Pulmonary artery endothelial cell (primary cell): ENCODE measurements around the gene GNAI1. TPM values are rescaled to one million over a fixed set of nuclear protein-coding genes. Genes with fewer than 3 reads are reported as not detected.

Experiments used
- DNase-seq: peaks from one replicate; pipeline ENCODE4 v3.0.0-alpha.2; 2011; ENCODE audit warnings: low read depth, low spot score
- total RNA-seq: library from RNA; depleted of rRNA; stranded (reverse); fragments of >200 nt; gene quantifications from 2 replicates; pipeline ENCODE4 v1.2.3, GENCODE V29; 2014

Gene GNAI1
- total RNA-seq, 1 donor from 2014 or later = 4.2 TPM

DNA sequence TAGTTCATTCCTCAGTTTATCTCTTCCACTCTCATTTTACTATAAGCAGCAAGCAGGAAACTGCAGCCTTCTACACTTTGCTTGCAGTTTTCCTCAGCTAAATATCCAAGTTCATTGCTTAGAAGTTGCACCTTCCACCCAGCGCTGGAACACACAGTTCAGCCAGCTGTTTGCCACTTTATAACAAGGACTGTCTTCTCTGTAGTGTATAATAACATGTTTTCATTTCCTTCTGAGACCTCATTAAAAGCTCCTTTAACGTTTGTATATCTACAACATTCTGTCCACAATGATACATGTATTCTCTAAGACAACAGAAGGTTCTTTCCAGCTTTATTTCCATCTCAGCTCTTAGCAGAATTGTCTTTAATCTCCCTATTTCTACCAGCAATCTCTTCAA lies 74.1 kb downstream of the GNAI1 start:
- DNase-seq = no peak

- DNase-seq = no peak
Observed at GRCh38 chr7:80210400-80210799, 75.8 kb downstream of the GNAI1 start.

DNA sequence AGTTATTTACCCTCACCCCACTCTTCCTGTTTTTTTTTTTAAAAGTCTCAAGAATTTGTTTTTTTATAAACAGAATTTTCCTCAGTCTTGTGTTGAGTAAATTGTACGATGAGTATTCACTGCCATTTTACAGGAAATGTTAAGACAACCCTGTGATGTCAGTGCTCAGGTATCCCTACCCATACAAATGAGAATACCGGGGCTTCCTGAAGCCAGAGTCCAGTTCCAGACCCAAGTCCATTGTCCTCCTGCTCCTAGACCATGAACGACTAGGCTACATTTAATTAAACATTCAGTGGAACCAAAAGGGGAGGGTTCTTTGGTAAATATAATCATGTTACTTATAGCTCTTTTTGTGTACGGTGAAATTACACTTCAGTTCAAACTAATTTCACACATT lies 79.2 kb downstream of the GNAI1 start:
- no peak for DNase-seq

DNA sequence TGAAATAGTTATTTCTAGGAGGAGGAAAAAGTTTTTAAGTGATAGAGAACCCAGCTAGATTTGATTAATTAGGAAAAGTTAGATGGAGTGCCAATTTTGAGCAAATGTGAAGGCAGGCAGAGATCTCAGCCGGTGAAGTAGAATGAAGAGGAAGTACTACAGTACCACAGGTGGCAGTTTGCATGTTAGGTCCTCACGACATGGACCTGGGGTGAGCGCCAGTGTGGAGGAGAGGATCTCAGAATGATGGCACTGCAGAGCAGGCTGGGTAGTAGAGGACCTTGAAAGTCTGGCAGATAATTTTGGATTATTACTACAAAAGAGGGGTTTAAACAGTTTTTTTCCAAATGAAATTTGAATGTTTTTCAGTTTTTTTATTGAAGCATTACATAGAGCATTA lies 81.1 kb downstream of the GNAI1 start:
- no peak for DNase-seq

- no peak for DNase-seq
Observed at GRCh38 chr7:80216996-80217842, 82.6 kb downstream of the GNAI1 start.

DNA sequence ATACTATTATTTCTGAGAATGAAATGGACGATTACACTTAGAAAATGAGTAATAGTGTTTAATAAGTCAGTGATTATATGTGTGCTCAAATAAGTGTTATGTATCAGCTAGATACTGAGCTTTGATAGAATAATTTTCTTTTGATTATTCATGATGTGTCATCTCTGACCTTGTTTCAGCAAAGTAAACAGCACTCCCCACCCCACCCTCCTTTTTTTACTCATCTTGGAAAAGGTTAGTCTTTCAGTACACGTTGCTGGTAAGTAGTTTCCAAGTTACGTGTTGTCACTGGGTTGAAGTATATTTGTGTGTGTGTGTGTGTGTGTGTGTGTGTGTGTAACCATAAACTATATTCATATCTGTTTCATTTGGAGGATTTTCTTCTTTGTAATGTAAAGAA lies 84.1 kb downstream of the GNAI1 start:
- DNase-seq = no peak

DNA sequence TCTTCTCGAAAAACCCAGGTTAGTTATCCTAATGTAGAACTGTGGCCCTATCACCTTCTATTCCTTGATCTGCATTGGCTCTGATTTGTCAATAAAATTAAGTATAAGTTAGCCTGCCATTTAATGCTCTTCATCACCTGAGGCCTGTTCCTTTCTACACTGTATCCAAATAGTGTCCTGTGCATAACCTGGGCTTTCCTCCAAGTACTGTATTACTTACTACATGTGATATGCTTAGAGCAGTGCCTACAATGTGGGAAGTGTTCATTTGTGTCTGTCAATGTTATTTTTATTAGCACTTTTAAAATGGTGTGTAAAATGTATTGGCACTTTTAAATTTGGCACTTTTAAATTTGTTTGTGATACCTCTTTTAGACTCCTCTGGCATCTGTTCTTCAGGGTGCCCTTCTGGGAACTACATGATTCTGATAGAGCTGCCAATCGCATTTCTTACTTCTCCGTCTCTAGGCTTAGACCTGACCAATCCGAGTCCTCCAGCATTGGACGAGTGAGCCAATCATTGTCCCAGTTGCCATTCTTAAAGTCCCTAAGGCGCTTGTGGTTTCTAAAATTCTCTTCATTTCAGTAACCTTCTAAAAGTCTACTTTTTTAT lies 85.5 kb downstream of the GNAI1 start:
- DNase-seq = no peak

GRCh38 chr7:80224415-80224814 lies 89.8 kb downstream of the GNAI1 start:
- no peak for DNase-seq

DNA sequence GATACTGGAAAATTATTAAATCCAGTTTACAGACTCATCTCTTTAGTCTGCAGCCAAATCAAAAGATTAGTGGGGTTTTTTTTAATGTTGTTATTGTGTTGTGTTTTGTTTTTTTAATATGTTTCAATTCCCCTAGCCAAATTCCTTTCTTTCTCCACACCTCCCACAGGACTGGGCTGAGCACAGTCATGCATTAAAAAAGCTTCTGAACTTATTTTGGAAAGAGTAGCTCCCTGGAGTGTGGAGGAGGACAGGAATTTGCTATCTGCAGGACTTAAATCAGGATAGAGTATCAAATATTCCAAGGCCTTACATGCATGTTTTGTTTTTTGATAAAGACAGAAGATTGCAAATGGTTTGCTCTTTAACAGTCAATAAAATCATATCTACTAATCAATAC lies 90.7 kb downstream of the GNAI1 start:
- no peak for DNase-seq

- DNase-seq = no peak
Observed at GRCh38 chr7:80226629-80227028, 92.0 kb downstream of the GNAI1 start.

DNA sequence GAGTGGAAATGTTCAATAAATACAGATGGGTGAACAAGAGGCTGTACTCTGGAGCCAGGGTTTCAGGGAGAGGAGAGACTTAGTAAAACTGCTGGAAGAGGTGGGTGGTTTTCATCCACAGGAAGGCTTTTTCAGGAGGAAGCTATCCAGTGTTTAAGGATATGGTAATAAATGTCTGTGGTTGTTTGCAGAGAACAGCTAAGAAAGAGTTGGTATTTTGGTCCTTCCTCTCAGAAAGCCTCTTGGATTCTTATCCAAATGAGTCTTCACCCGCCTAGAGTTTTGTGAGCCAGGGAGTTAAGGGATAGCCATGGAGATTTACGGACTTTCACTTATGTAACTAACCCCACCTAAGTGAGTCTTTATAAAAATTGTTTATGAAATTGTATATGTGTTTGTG lies 95.7 kb downstream of the GNAI1 start:
- DNase-seq = no peak

- no peak for DNase-seq
Observed at GRCh38 chr7:80231707-80232106, 97.1 kb downstream of the GNAI1 start.

- DNase-seq = no peak
Observed at GRCh38 chr7:80232979-80233724, 98.5 kb downstream of the GNAI1 start.

DNA sequence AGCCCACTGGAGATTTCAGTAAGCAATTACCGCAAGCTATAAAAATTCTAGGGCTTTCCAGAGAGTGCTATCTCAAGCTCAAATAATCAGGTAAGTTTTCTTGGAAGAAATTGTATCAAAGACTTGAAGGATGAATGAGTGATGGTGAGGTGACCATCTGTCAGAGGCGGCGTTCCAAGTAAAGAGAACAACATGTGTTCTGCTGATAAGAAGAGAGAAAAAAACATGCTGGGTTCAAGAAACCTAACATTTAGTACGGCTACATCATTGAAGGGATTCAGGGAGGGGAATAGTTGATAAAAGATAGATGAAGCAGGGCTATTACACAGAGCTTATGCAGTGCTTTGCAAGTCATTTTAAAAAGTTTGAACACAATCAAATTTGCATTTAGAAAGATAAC lies 100.7 kb downstream of the GNAI1 start:
- DNase-seq = no peak

DNA sequence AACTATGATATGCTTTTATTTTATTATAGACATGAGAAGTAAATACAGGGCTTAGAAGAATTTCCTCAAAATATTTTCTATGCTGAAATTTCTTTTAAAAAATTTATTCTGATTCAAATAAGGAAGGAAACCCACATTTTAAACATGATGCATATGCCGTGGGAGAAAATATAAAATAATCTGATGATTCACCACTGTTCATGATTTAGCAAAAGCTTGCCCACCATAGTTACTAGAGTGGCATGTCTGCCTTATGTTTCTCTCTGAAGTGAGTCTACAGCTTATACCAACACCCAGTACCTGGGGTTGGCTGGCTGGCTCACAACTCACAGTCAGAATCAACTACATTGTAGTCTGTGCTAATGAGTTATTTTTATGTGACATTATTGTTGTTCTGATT lies 102.0 kb downstream of the GNAI1 start:
- DNase-seq = no peak

DNA sequence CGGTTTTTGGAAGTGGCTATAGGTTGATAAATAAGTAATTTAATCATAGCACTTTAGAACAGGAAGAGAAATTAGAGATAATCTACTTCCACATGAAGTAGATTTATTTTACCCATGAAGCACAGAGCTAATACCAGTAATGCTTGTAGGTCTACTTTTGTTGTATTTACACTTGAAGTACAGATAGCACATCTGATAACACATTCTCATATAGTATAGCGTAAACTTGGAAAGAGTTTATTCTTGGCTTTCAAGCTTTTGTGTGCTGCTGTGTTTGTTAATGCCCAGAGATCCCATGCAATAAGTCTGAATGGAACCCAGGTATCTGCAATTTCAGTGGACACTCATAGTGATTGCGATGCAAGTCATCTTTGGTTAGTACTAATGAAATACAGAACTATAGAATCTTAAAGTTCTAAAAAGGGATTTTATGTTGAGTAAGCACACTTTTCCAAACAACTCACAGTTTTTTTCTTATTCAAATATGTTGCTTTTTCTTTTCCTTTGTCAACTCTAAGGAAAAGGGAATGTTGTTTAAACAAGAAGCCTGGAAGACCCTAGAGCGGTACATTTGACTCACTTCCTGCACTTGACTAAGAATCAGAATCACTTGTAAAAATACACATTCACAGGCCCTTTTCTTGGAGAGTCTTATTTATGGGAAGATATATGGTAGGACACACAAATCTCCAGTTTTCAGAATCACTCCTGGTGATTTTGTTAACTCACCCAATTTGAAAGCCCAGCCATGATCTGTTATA lies 105.8 kb downstream of the GNAI1 start:
- peak; percentile 20 for DNase-seq

DNA sequence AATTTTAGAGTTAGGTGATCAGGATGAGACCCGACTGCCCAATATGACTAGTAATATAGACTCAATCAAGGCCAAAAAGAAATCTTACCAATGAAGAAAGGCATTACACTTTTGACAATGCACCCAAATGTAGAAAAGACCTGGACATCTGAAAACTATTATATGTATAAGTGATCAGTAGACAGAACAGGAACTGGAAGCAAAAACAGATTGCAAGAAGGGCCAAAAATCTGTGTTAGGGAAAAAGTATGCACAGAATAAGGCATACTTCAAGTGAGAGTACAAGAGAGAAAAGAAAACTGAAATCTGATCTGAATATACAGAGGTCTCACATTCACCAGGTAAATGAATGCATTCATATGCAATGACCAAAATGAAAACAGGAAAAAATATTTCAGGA lies 107.0 kb downstream of the GNAI1 start:
- no peak for DNase-seq

- DNase-seq = no peak
Observed at GRCh38 chr7:80243425-80243824, 108.8 kb downstream of the GNAI1 start.

DNA sequence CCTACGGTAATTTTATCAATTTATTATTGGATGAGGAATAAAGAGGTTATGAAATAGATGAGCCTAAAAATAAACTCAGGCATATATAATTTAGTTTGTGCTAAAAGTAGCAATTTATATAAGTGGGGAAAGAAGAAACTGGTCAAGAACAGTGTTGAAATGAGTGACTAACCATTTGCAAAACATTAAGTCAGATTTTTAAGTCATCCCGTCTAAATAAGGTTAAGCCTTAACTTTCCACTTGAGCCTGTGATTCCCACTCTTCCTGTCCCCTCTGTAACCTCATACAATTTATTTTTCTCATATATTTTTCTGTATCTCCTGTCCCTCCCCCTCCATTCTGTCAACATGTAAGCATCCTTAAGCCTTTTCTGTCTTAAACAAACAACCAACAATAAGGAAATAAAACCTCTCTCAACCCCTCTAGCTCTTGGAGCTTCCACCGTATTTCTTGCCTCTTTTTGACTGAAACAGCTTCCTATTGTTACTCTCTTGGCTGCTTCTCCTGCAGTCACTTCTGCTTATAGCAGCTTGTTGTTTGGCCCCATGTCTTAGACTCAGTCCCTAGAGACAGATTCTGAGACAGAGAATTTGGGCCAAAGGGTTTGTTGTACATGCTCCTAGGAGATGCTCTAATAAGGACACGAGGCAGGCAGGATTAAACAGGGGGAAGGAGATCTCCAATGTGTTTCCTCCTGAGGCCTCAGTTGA lies 109.7 kb downstream of the GNAI1 start:
- DNase-seq = no peak

DNA sequence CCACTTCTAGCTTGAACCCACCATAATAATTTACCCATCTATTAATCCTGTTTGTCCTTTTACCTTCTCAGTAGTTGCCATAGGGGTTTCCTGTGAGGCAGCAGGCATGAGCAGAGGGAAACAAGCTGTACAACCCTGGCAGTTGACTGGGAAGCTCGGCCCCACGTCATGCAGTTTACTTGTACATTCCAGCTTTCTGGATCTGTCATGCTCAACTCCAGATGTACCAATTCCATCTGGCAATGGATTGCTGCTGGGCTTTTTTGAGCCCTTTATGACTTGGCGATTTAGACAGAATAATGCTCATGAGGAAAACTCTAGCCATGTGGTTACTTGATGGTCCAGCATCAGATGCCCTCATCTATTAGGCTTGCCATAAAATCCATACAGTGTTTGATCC lies 112.5 kb downstream of the GNAI1 start:
- no peak for DNase-seq

DNA sequence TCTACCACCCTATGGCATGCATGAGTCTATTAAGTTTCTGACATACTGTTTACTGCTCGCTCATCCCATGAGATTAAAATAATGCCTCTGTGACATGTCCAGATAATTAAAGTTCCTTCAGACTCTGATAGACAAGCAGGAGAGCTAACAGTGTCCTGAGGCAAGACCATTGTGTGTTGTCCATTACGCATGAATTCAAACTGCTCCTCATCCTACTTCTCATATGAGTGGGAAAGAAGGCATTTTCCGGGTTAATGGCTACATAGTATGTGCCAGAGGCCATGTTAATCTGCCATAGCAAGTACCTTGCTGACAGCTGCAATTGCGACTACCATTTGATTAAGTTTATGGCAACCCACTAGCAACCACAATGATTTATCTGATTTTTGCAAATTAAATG lies 113.3 kb downstream of the GNAI1 start:
- no peak for DNase-seq
